NAMALWA (cell line): ENCODE data around the gene C1QB.
"Not testable (repeated sequence)": the region's sequence is repeated elsewhere in the genome, so short reads cannot be mapped to it uniquely, and the experiment has no call there.

Experiments
- DNase-seq: peaks from one replicate; pipeline ENCODE4 v3.0.0-alpha.2; 2015; ENCODE audit warnings: low spot score

C1QB gene

DNA sequence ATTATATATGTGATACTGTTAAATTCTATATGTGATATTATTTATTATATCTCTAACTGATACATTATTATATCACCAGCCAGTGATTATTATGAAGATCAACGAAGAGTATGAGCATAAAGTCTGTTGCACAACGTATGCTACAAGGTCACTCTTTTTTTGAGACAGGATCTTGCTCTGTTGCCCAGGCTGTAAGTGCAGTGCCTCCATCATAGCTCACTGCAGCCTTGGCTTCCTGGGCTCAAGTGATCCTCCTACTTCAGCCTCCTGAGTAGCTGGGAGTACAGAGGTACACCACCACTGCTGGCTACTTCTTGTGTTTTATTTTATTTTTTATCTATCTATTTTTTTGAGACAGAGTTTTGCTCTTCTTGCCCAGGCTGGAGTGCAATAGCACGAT, 43.6 kb downstream of the C1QB start:
- no peak for DNase-seq

DNA sequence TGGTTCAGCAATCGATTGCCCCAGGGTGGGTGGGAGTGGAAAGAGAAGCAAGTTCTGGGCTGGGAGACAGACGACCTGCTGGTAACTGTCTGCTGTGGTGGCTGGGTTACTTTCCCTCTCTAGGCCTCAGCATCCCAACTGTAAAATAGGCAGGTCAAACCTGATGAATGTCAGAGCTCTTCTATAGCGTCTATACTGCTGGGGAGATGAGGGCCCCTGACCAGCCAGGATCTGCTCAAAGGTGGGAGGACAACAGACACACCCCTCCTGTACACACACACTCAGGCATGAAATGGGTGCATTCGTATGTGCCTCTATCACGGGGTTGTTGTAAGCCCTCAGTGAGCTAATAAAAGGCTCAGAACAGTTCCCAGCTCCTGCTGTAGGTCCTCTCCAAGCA, 44.9 kb downstream of the C1QB start:
- DNase-seq, result no peak

DNA sequence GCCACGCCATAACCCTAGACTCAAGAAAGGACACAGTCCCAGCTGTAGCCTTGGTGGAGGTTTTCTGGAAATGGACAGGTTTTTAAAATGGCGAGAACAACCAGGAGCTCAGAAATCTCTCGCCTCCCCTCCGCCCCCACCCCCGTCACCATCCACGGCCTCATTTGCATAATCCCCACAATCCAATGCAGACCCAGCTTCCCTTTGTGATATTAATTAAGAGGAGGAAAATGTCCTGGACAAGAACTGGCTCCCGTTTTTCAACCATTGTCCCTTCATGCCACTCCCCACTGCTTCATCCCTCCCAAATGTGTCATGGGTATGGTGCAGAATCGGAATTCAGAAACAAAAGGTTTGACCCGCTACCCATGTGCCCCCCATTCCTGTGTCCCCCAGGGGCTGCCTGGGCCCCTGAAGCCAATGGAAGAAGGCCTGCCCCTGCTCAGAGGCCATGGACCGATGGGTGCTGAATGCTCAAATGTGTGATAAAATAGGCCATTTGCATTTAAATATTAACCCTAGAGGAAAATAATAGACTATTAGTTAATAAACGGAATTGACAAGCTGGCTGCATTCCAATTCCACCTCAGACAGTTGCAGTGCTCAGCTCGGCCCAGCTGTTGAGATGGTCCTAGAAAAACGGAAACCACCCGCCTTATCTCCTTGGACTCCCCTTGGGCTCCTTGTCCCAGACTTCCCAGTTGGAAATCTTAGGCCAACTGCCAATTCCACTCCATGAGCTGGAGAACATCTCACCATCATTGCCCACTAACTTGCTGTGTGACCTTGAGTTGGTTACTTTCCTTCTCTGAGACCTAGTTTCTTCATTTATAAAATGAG, 46.9 kb downstream of the C1QB start:
- no peak for DNase-seq

DNA sequence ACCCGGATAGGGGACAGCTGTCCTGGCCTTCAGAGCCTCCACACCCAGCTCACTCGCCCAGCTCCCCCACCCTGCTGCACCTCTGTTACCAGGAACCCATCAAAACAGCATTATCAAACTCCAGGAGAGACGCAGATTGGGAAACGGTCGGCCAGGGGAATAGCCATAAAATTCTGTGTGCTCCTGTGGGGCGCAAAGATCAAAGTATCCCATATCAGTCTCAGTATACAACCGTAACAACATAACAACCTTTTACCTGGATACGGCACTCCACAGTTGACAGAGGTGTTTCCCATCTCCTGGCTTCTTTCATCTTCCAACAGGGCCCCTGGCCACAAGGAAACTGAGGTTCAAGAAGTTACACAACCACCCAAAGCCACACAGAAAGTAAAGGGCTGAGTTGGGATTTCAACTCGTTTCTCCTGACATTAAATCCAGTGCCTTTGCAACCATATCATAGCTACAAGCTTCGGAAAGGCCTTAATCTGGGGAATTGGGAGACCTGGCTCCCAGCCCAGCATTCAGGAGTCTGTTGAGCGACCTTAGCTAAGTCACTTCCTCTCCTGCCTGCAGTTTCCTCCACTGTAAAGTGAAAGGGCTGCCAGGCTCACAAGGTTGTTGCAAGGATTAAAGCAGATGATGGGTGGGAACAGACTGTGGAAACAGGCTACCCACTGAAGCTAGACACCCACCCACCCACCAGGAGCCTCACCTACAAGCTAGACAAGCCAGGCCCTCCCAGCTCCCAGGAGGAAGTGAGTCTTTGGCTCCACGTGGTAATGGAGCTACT, 49.5 kb downstream of the C1QB start:
- DNase-seq, result no peak

DNA sequence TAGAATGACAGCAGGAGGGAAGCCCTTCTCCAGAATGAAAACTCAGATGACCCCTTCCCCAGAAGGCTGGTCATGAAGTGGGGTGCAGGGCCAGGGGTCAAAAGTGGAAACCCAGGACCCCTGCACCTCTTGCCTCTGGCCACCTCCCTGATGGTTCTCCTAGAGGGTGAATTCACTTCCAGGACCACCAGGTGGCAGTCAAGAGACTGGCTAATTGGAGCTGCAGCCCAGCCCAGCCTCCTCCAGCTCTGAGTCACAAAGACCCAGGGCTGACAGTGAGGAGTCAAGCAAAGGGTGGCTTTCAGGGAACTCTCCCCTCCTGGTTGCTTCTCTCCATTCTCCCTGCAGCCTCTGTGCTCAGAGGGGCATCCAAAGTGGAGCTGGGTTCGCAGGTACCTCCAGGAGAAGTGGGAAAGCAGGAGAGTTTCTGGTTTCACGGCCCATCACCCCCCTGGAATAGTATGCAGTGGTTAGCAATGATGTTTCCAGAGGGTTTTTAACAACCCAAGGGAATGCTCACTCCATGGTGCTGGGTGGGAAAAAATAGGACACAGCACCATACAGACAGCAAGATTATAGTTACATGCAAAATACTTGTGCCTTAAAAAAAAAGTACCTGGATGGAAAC, 51.5 kb downstream of the C1QB start:
- peak; percentile 90 for DNase-seq

DNA sequence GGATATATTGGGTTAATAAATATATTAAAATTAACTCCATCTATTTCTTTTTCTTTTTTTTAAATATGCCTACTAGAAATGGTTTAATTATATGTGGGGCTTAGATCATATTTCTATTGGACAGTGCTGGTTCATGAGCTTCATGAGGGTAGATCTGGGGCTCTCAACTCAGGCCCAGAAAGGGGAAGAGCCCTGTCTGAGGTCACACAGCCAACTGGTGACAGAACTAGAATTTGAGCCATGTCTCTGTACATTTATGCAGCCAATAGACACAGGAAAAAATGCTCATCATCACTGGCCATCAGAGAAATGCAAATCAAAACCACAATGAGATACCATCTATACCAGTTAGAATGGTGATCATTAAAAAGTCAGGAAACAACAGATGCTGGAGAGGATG, 52.5 kb downstream of the C1QB start:
- no peak for DNase-seq

DNA sequence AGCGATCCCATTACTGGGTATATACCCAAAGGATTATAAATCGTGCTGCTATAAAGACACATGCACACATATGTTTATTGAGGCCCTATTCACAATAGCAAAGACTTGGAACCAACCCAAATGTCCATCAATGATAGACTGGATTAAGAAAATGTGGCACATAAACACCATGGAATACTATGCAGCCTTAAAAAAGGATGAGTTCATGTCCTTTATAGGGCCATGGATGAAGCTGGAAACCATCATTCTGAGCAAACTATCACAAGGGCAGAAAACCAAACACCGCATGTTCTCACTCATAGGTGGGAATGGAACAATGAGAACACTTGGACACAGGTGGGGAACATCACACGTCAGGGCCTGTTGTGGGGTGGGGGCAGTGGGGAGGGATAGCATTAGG, 53.1 kb downstream of the C1QB start:
- DNase-seq, result not testable (repeated sequence)

DNA sequence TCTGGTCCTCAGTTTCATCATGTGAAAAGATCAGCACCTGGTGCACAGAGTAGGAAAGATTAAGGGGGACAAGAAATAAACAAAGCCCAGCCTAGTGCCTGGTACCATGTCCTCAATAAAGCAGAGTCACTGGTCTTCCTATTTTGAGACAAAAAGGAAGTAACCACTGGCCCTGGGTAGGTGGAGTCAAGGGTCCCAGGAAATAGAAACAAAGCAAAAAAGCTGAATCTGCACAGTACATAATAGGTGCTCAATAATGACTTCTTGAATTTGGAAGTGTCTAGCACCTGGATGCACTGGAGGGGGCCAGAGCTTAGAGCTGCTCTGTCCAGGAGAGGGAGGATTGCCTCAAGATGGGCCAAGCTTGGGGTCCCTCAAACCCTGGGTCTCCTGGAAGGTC, 55.7 kb downstream of the C1QB start:
- DNase-seq, result no peak

DNA sequence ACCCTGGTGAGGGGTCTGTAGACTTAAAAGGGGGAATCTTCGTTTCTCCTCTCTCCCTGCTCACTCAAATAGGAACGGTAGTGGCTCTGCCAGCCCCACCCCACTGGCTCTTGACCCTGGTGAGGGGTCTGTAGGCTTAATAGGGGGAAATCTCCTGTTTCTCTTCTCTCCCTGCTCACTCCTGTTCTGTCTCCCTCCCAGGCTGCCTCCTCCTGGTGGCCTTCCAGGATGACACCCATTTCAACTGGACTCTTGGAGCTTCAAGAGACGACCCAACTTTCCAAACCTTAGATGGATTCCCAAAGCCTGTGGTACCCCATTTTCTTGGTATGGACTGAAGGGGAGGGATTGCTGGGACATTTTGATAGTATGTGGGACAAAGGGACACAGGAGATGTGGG, 56.2 kb downstream of the C1QB start:
- DNase-seq, result peak; percentile 20

DNA sequence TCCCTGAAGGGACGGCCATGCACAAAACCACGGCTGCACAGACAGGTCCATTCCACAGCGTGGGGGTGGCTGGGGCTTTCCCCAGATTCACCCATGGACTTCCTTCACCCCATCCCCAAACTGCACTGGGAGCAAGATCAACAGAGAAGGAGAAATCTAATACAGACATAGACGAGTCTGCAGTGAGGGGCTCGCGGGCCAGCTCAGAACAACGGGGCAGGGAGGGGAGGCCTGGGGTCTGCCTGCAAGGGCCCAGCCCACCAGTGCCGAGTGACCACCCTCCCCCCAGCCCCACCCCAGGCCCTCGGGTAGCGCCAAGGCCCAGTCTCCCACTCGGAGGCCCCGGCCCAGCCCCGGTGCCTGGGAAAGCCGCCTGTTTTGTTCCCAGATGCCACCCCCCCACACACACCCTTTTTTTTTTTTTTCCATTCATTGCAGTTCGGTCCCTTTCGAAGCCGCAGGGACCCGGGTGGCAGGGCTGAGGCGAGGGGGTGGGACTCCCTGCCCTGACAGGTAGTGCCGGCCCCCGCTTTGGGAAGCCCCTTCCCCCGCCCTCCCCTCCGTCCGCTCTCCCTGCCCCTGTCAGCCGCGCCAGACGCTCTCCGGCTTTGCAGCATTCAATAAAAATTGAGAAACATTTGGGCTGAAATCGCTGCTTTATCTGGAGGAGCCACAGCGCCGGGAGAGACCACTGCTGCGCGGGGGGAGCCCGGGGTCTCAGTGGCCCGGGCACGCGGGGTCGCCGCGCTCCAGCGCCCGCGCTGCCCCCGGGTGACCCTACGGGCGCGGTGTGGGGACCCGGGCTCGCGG, 57.1 kb downstream of the C1QB start:
- DNase-seq, result peak; percentile 53

DNA sequence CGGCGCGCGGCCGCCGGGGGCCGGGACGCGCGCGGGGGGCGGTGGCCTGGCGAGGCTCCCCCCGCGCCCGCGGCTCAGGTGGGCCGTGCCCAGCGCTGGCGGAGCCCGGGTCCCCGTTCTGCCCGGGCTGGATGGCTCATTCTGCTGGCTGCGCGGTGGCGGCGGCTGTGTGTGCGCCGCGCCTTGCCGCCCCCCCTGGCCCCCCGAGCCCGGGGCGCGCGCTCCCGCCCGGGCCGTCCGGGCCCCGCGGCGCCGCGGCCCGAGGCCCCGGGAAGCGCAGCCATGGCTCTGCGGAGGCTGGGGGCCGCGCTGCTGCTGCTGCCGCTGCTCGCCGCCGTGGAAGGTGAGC, 57.6 kb downstream of the C1QB start, which contains the start of gene EPHB2:
Gene EPHB2 (plus strand): TSS at position 139 of the 349 bp plus-strand sequence. CDS start 144 bp downstream, at position 283.
- peak; percentile 36 for DNase-seq

DNA sequence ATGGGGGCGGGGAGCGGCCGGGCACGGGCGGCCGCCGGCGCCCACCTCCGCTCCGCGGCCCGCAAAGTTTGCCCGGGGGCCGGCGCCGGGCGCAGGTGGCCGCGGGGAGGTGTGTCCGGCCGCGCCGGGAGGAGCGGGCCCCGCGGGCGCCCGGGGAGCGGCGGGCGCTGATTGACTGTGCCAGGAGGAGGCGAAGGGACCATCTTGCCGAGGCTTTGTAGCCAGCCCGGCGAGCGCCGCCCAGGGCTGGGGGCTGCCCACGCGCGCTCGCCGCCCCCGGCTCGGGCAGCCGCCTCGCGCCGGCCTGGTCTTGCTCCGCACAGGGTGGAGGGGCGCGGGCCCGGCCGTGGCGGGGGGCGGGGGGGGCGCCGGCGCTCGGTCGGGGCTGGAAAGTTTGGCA, 58.0 kb downstream of the C1QB start:
- DNase-seq, result no peak
